Epithelial cell of esophagus (primary cell): ENCODE data around the gene TRMT112.
A peak's percentile ranks its signal among the peaks of the same experiment; 100 is the strongest.

Experiments used
- DNase-seq: peaks from one replicate; pipeline ENCODE4 v3.0.0; 2010; ENCODE audit warnings: low read depth
- H3K4me3 ChIP-seq: 2 replicates; pipeline ENCODE4 v1.5.1; 2011; ENCODE audit warnings: mild to moderate bottlenecking, low read length, control low read depth
- TF ChIP-seq, protein P1 (sequence below): IDR thresholded peaks from 2 replicates; pipeline ENCODE4 v1.5.1; 2011; ENCODE audit warnings: low read depth, mild to moderate bottlenecking, low read length, control low read depth, inconsistent platforms; ENCODE audit not compliant: insufficient read depth; ENCODE audit errors: missing control alignments

Gene TRMT112

DNA sequence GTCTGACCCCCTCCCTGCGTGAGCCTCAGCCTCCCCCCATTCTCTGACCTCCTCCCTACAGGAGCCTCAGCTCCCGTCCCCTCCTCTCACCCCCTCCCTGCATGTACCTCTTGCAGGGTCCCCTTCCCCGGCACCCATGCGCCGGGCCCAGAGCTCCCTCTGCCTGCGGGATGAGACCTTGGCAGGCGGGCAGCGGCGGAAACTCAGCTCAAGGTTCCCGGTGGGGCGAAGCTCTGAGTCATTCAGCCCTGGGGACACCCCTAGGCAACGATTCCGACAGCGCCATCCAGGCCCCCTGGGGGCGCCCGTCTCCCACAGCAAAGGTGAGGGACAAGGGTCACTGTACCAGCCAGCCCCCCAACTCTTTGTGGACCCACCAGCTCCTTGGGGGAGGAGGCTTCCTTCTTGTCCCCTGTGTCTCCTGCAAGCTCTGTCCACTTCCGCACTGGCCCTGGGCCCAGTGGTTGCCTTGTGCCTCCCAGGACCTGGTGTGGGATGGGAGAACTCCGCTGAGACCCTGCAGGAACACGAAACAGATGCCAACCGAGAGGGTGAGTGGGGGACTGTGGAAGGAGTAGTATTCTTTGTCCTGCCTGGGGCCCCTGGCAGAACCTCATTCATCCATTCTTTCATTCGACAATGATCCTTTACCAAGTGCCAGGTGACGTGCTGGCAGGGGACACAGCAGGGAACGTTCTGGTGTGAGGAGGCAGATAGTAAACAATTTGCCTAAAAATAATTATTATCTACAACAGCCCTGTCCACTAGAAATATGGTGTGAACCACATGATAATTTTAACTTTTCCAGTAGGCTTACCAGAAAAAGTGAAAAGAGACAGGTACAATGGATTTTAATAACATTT lies 38.0 kb upstream of the TRMT112 start:
- peak; percentile 74 for DNase-seq
- no peak overlapping the region for H3K4me3 ChIP-seq

DNA sequence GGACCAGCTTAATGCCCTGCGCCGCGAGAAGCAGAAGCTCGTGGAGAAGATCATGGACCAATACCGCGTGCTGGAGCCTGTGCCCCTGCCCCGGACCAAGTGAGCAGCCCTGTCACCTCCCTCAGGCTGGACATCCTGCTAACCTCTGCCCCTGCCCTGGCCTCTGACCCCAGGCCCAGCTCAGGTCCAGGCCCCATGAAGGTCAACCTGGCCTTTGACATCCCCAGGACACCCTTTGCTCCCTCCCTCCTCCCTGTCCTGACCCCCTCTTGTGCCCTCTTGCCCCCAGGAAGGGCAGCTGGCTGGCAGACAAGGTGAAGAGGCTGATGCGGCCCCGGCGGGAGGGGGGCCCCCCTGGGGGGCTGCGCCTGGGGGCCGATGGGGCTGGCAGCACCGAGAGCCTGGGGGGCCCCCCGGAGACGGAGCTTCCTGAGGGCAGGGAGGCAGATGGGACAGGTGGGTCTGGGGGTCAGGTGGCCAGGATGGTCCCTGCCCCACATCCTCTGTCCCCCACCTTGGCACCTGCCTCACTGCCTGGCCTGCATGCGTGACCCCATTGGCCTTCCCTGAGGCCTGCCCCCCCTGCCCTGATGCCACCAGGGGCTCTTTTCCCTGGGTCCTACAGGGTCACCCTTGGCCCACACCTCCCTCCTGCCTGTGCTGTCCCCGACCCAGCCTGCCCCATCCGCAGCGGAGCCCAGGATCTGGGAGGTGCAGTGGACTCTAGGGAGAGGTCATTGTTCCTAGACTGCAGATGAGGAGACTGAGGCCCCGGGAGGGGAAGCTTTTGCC lies 36.6 kb upstream of the TRMT112 start:
- TF ChIP-seq, protein P1, sequence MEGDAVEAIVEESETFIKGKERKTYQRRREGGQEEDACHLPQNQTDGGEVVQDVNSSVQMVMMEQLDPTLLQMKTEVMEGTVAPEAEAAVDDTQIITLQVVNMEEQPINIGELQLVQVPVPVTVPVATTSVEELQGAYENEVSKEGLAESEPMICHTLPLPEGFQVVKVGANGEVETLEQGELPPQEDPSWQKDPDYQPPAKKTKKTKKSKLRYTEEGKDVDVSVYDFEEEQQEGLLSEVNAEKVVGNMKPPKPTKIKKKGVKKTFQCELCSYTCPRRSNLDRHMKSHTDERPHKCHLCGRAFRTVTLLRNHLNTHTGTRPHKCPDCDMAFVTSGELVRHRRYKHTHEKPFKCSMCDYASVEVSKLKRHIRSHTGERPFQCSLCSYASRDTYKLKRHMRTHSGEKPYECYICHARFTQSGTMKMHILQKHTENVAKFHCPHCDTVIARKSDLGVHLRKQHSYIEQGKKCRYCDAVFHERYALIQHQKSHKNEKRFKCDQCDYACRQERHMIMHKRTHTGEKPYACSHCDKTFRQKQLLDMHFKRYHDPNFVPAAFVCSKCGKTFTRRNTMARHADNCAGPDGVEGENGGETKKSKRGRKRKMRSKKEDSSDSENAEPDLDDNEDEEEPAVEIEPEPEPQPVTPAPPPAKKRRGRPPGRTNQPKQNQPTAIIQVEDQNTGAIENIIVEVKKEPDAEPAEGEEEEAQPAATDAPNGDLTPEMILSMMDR: no peak
- H3K4me3 ChIP-seq: no peak overlapping the region
- DNase-seq: no peak

More for the DNA sequence above, 38.0 kb upstream of the TRMT112 start:
- TF ChIP-seq, protein P1: peak; percentile 76

- no peak for DNase-seq
- TF ChIP-seq, protein P1: no peak
- H3K4me3 ChIP-seq: no peak overlapping the region
Measured at GRCh38 chr11:64352995-64353714, 35.8 kb upstream of the TRMT112 start.

- DNase-seq: no peak
- TF ChIP-seq, protein P1: no peak
- H3K4me3 ChIP-seq: no peak overlapping the region
Measured at GRCh38 chr11:64352099-64352994, 35.0 kb upstream of the TRMT112 start.

DNA sequence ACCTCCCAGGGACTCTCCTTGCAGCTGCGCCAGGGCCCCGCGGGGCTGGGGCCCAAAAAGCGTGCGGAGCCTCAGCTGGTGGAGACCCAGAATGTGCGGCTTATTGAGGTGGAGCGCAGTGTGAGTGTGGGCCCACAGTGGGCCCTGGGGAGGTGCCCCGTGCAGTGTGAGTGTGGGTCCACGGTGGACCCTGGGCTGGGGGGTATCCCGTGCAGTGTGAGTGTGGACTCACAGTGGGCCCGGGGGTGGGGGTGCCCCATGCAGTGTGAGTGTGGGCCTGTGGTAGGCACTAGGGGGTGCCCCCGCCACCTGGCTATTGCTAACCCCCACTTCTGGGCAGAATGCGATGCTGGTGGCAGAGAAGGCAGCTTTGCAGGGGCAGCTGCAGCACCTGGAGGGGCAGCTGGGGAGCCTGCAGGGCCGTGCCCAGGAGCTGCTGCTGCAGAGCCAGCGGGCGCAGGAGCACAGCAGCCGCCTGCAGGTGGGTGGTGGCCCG lies 33.8 kb upstream of the TRMT112 start:
- TF ChIP-seq, protein P1: no peak
- no peak for DNase-seq
- H3K4me3 ChIP-seq: no peak overlapping the region

DNA sequence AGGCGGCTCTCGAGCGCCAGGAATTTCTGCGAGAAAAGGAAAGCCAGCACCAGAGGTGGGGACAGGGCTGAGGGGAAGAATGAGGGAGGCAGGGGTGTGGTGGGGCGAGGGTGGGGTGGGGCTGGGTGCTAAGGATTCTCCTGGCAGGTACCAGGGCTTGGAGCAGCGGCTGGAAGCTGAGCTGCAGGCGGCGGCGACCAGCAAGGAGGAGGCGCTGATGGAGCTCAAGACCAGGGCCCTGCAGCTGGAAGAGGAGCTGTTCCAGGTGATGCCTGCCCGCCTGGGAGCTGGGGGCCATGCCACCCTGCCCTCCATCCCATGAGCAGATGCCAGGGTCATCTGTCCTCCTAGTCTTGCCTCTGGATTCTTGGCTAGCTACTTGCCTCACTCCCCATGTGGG lies 32.0 kb upstream of the TRMT112 start:
- H3K4me3 ChIP-seq: no peak overlapping the region
- TF ChIP-seq, protein P1: no peak
- DNase-seq: no peak
